Nucleus accumbens (tissue), 56 donors: Measurements from ENCODE around the gene DVL2.

Experiments used
- DNase-seq, 56 donors: peaks; one replicate each; lab custom pipeline; 2025; lab: John Stamatoyannopoulos, UW

DVL2 gene

GRCh38 chr17:7177954-7178477, 56.3 kb downstream of the DVL2 start:
- DNase-seq, result peak in 2 of 56 donors; percentile 19 to 39

- peak in 43 of 56 donors; percentile 8 to 82 (median 39) for DNase-seq
Measured at GRCh38 chr17:7177191-7177953, 56.9 kb downstream of the DVL2 start.

- DNase-seq, result no peak
Measured at GRCh38 chr17:7176841-7177190, 57.5 kb downstream of the DVL2 start.

- no peak for DNase-seq
Measured at GRCh38 chr17:7176107-7176840, 58.0 kb downstream of the DVL2 start.
